Measurements from ENCODE around the gene ADORA2B. TPM values are rescaled to one million over a fixed set of nuclear protein-coding genes. Genes with fewer than 3 reads are reported as not detected.
A peak's percentile ranks its signal among the peaks of the same experiment; 100 is the strongest.

The ADORA2B gene
- total and polyA plus RNA-seq, 2 experiments from 2014 or later, result 3.3 to 7.9 TPM

DNA sequence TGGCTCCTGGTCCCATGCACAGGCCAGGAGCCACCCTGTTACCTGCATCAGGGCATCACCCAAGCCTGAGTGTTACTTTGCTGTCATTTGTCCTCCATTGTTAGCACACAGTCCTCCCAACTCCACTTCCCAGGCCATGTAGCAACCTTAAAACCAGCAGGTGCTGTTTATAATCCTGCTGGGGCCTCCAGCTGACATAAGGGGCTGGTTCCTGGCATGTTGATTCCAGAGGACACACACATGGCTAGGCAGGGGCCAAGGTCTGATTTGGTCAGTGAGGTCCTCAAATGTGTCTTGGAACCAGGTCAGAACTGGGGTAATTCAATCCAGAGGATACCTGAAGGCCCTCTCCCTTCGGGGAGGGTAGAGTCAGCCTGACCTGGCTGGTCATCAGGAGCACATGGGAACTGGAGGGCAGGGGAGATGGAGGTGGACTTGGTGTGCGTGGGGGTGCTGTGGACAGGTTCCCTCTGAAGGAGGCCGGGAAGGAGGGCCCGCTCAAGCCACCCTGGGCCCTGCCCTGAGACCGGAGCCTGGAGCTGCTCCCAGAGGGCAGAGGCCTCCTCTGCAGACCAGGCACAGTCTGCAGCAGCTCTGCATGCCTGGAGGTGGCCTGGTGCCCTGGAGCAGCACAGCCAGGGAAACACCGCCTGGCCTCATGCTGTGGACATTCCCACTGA is 6.6 kb downstream of the ADORA2B start:
- peaks cover 3% of the 10 kb centered on the region; the same call in 2 of the 3 replicates for H3K36me3 Mint-ChIP-seq (ENCODE audit: low read depth)
- Histone ChIP-seq H3K4me3 (no peak overlapping the region), H3K4me1 (ENCODE audit: insufficient read depth) (peaks cover 7% of the 10 kb centered on the region; the same call in 1 of the 2 replicates), H3K27me3 (ENCODE audit: insufficient read depth) (peaks cover 8% of the 10 kb centered on the region), H2AFZ (no peak overlapping the region), H4K20me1 (replicated peaks; ENCODE audit: insufficient read depth) (no peaks in the 10 kb centered on the region), H3K79me2 (replicated peaks; ENCODE audit: insufficient read depth) (no peaks in the 10 kb centered on the region), H3K4me2 (no peak overlapping the region), H3K27ac (ENCODE audit: low read depth) (no peak overlapping the region), H3K9me2 (ENCODE audit: insufficient read depth) (no peaks in the 10 kb centered on the region), H3F3A (replicated peaks; ENCODE audit: low read depth) (no peaks in the 10 kb centered on the region), H3K36me3 (ENCODE audit: insufficient read depth) (no peaks in the 10 kb centered on the region)
- H3K4me3 Mint-ChIP-seq, result no peak overlapping the region
- TF ChIP-seq ZNF114 (CRISPR knock-in tag; IDR thresholded peaks at IDR 0.05), result no peak
- no peak for TF ChIP-seq NANOG (IDR thresholded peaks at IDR 0.05; ENCODE audit: borderline replicate concordance)
- TF ChIP-seq EZH2phosphoT487 (IDR thresholded peaks at IDR 0.05; ENCODE audit: unreplicated experiment), result no peak
- TF ChIP-seq POLR2AphosphoS5 (IDR thresholded peaks at IDR 0.05; ENCODE audit: low read depth), result no peak
- no peak for TF ChIP-seq REST (IDR thresholded peaks at IDR 0.05; ENCODE audit: unreplicated experiment)
- TF ChIP-seq, protein P1, sequence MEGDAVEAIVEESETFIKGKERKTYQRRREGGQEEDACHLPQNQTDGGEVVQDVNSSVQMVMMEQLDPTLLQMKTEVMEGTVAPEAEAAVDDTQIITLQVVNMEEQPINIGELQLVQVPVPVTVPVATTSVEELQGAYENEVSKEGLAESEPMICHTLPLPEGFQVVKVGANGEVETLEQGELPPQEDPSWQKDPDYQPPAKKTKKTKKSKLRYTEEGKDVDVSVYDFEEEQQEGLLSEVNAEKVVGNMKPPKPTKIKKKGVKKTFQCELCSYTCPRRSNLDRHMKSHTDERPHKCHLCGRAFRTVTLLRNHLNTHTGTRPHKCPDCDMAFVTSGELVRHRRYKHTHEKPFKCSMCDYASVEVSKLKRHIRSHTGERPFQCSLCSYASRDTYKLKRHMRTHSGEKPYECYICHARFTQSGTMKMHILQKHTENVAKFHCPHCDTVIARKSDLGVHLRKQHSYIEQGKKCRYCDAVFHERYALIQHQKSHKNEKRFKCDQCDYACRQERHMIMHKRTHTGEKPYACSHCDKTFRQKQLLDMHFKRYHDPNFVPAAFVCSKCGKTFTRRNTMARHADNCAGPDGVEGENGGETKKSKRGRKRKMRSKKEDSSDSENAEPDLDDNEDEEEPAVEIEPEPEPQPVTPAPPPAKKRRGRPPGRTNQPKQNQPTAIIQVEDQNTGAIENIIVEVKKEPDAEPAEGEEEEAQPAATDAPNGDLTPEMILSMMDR (conservative IDR thresholded peaks at IDR 0.05; ENCODE audit: low read depth in 2 of 2), result no peak
- TF ChIP-seq ZNF331 (CRISPR knock-in tag; IDR thresholded peaks at IDR 0.05; ENCODE audit: low read depth), result no peak
- no peak for TF ChIP-seq CREB1 (CRISPR knock-in tag; IDR thresholded peaks at IDR 0.05; ENCODE audit: low read depth)
- TF ChIP-seq STAT1 (IDR thresholded peaks at IDR 0.05; ENCODE audit: unreplicated experiment), result no peak
- no peak for TF ChIP-seq EZH2 (IDR thresholded peaks at IDR 0.05; ENCODE audit: low read depth, unreplicated experiment)
- no peak for TF ChIP-seq ZNF462 (CRISPR knock-in tag; IDR thresholded peaks at IDR 0.05)
- TF ChIP-seq ETS1 (IDR thresholded peaks at IDR 0.05), result no peak
- TF ChIP-seq JUNB (IDR thresholded peaks at IDR 0.05; ENCODE audit: unreplicated experiment), result no peak
- no peak overlapping the region for H3K27ac Mint-ChIP-seq
- no peaks in the 10 kb centered on the region for H3K9me3 Mint-ChIP-seq
- ATAC-seq, result peak; percentile 40
- H3K4me1 Mint-ChIP-seq, result peaks cover 13% of the 10 kb centered on the region
- no peak for DNase-seq (ENCODE audit: low spot score)
- peaks cover 14% of the 10 kb centered on the region for H3K27me3 Mint-ChIP-seq (ENCODE audit: insufficient read depth, low read depth, poor library complexity)
